ENCODE data around the gene ZFAND2A. TPM values are rescaled to one million over a fixed set of nuclear protein-coding genes. Genes with fewer than 3 reads are reported as not detected.
"Not testable (repeated sequence)": the region's sequence is repeated elsewhere in the genome, so short reads cannot be mapped to it uniquely, and the experiment has no call there.

The ZFAND2A gene, protein sequence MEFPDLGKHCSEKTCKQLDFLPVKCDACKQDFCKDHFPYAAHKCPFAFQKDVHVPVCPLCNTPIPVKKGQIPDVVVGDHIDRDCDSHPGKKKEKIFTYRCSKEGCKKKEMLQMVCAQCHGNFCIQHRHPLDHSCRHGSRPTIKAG
- 21.9 TPM for total RNA-seq
- 27.6 TPM for polyA plus RNA-seq (ENCODE audit: insufficient read depth, low read depth, low replicate concordance)
- long read RNA-seq, donor 1, transcript ZFAND2A-201 (5 exons, 860 nt): major isoform, 5 of 5 reads
- long read RNA-seq, donor 1, partial matches to known transcripts: 0 of 5 reads
- long read RNA-seq, donor 1, other reads (novel, unspliced or antisense): 0 of 5 reads
- long read RNA-seq, donor 2, transcript ZFAND2A-201 (5 exons, 860 nt): major isoform, 5 of 6 reads
- long read RNA-seq, donor 2, partial matches to known transcripts: 0 of 6 reads
- long read RNA-seq, donor 2, other reads (novel, unspliced or antisense): 0 of 6 reads
- long read RNA-seq, donor 3, partial matches to known transcripts: 0 of 4 reads
- long read RNA-seq, donor 3, other reads (novel, unspliced or antisense): 0 of 4 reads
- long read RNA-seq, donor 4, transcript ZFAND2A-201 (5 exons, 860 nt): major isoform, 8 of 9 reads
- long read RNA-seq, donor 4, partial matches to known transcripts: 0 of 9 reads
- long read RNA-seq, donor 4, other reads (novel, unspliced or antisense): 0 of 9 reads
- long read RNA-seq, donor 5: 0 reads
- long read RNA-seq, donor 6, transcript ZFAND2A-201 (5 exons, 860 nt): major isoform, 12 of 13 reads
- long read RNA-seq, donor 6, partial matches to known transcripts: 0 of 13 reads
- long read RNA-seq, donor 6, other reads (novel, unspliced or antisense): 0 of 13 reads
- long read RNA-seq, donor 7, transcript ZFAND2A-201 (5 exons, 860 nt): major isoform, 5 of 14 reads
- long read RNA-seq, donor 7, partial matches to known transcripts: 0 of 14 reads
- long read RNA-seq, donor 7, other reads (novel, unspliced or antisense): 9 of 14 reads
- long read RNA-seq, donor 8, partial matches to known transcripts: 0 of 6 reads
- long read RNA-seq, donor 8, other reads (novel, unspliced or antisense): 0 of 6 reads
- long read RNA-seq, donor 9, partial matches to known transcripts: 0 of 5 reads
- long read RNA-seq, donor 9, other reads (novel, unspliced or antisense): 0 of 5 reads
- long read RNA-seq, donor 10, transcript ZFAND2A-201 (5 exons, 860 nt): major isoform, 7 of 9 reads
- long read RNA-seq, donor 10, partial matches to known transcripts: 0 of 9 reads
- long read RNA-seq, donor 10, other reads (novel, unspliced or antisense): 0 of 9 reads

DNA sequence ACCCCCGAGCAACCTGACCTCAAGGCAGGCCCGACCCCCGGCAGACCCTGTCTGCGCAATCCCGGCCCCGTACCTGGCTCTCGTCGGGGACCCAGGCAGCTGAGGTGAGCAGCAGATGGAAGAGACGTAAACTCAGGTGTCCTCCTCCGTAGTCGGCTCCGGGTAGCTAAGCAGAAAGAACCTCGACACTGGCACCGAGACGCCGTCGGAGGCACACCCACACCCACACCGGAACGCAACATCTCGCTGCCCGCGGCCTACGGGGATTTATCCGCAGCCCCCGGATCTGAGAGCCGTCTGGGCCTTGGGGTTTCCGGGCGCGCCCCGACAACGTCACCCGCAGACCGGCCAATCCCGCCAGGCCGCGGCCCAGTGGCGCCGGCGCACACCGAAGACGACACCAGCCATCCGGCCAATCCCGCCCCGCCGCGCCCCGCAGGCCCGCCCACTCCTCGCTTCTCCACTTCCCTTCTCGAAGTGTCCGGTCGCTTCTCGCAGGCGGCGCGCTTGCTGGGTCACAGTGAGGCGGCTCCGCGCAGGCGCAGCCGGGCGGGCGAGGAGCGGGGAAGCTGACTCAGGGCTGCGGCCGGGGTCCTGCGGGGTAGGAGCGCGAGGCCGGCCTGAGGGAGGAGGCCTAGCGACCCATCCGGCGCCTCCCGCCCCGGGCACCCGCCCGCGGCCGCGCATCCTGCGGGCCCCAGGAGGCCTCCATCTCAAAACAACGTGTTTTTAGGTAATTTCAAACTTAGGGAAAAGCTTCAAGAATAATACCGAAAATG lies at the start of gene ZFAND2A:
ZFAND2A (minus strand) TSS at position 306 of the 779 bp plus-strand sequence. CDS start 1,984 bp downstream, outside the sequence.
- FAIRE-seq (no peak), DNase-seq (peak; percentile 98 to 100 (median 99))
- no peaks in the 10 kb centered on the region for H3K9me3 ChIP-seq (ENCODE audit: control insufficient read depth in 2 of 3, insufficient read depth in 1 of 3, low read length in 3 of 3)
- H3K27me3 ChIP-seq (ENCODE audit: control insufficient read depth, insufficient read depth, low read length): no peaks in the 10 kb centered on the region
- TF ChIP-seq, protein P1, sequence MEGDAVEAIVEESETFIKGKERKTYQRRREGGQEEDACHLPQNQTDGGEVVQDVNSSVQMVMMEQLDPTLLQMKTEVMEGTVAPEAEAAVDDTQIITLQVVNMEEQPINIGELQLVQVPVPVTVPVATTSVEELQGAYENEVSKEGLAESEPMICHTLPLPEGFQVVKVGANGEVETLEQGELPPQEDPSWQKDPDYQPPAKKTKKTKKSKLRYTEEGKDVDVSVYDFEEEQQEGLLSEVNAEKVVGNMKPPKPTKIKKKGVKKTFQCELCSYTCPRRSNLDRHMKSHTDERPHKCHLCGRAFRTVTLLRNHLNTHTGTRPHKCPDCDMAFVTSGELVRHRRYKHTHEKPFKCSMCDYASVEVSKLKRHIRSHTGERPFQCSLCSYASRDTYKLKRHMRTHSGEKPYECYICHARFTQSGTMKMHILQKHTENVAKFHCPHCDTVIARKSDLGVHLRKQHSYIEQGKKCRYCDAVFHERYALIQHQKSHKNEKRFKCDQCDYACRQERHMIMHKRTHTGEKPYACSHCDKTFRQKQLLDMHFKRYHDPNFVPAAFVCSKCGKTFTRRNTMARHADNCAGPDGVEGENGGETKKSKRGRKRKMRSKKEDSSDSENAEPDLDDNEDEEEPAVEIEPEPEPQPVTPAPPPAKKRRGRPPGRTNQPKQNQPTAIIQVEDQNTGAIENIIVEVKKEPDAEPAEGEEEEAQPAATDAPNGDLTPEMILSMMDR (IDR thresholded peaks at IDR 0.05; ENCODE audit: borderline replicate concordance, extremely low read depth, insufficient read depth): no peak
- H3K4me3 ChIP-seq (ENCODE audit: low read length in 3 of 3): peak within 1 kb of the TSS; percentile 95 to 96 (median 95)
- peaks cover 0 to 16% (median 9%) of the 10 kb centered on the region in 3 donors for H3K4me1 ChIP-seq (ENCODE audit: control insufficient read depth in 2 of 3, insufficient read depth in 2 of 3, low read depth in 1 of 3, low read length in 3 of 3)
- peaks cover 0 to 11% (median 9%) of the 10 kb centered on the region in 3 donors for H3K36me3 ChIP-seq (ENCODE audit: control insufficient read depth in 2 of 3, insufficient read depth in 3 of 3, low read length in 3 of 3)
- H3K27ac ChIP-seq (ENCODE audit: low read depth in 2 of 2, low read length in 2 of 2): peak within 1 kb of the TSS; percentile 96 to 99
- peak within 1 kb of the TSS; percentile 81 to 97 (median 94) for H3K9ac ChIP-seq (ENCODE audit: low read length in 3 of 3)
- intact Hi-C loops (cut with DNase I): no loop called here

DNA sequence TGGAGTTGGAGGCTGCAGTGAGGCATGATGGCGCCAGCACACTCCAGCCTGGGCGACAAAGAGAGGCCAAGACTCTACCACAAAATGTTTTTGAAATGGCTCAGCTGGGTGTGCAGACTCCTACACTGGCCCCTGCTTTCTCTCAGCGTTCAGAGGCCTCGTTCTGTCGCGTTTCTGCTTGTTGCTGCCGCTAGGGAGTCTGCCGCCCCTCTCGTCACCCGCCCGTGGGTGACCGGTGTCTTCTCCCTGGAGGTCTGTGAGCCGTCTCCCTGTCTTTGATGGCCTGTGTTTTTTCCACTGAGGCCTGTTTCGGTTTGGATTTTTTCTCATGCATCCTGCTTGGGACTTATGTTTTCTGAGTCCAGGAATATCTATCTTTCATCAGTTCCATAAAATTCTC lies 49.1 kb upstream of the ZFAND2A start:
- no peak for DNase-seq
- Histone ChIP-seq H3K36me3 (ENCODE audit: control insufficient read depth in 2 of 3, insufficient read depth in 3 of 3, low read length in 3 of 3) (no peaks in the 10 kb centered on the region), H3K4me1 (ENCODE audit: control insufficient read depth in 2 of 3, insufficient read depth in 2 of 3, low read depth in 1 of 3, low read length in 3 of 3) (peaks cover 0 to 2% (median 0%) of the 10 kb centered on the region in 3 donors), H3K9me3 (ENCODE audit: control insufficient read depth in 2 of 3, insufficient read depth in 1 of 3, low read length in 3 of 3) (no peaks in the 10 kb centered on the region), H3K27me3 (ENCODE audit: control insufficient read depth, insufficient read depth, low read length) (peaks cover 5% of the 10 kb centered on the region), H3K27ac (ENCODE audit: low read depth in 2 of 2, low read length in 2 of 2) (no peak overlapping the region), H3K4me3 (ENCODE audit: low read length in 3 of 3) (no peak overlapping the region), H3K9ac (ENCODE audit: low read length in 3 of 3) (no peak overlapping the region)
- no peak for FAIRE-seq
- TF ChIP-seq, protein P1 (IDR thresholded peaks at IDR 0.05; ENCODE audit: borderline replicate concordance, extremely low read depth, insufficient read depth): no peak
- intact Hi-C loops (cut with DNase I): no loop called here

DNA sequence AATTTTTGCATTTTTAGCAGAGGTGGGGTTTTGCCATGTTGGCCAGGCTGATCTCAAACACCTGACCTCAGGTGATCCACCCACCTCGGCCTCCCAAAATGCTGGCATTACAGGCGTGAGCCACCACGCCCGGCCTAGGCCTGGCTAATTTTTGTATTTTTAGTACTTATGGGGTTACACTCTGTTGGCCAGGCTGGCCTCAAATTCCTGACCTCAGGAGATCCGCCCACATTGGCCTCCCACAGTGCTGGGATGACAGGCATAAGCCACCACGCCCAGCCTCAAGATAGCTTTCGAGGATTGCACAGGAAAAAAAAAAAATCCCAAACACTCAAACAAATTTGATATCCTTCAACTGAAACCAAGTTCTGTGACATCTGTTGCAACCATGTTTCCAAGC lies 45.7 kb upstream of the ZFAND2A start:
- H3K4me3 ChIP-seq (ENCODE audit: low read length in 3 of 3); H3K9me3 ChIP-seq (ENCODE audit: control insufficient read depth in 2 of 3, insufficient read depth in 1 of 3, low read length in 3 of 3); FAIRE-seq; H3K4me1 ChIP-seq (ENCODE audit: control insufficient read depth in 2 of 3, insufficient read depth in 2 of 3, low read depth in 1 of 3, low read length in 3 of 3); DNase-seq; H3K27me3 ChIP-seq (ENCODE audit: control insufficient read depth, insufficient read depth, low read length); H3K36me3 ChIP-seq (ENCODE audit: control insufficient read depth in 2 of 3, insufficient read depth in 3 of 3, low read length in 3 of 3); H3K9ac ChIP-seq (ENCODE audit: low read length in 3 of 3); intact Hi-C loops (cut with DNase I); H3K27ac ChIP-seq (ENCODE audit: low read depth in 2 of 2, low read length in 2 of 2): not testable (repeated sequence)
